ENCODE measurements around the gene BMPR1B.

The BMPR1B gene

GRCh38 chr4:94722748-94723147 is 35.0 kb upstream of the BMPR1B start:
- H3K27ac ChIP-seq (ENCODE audit: low read length): peak overlapping the region; percentile 63
- peak overlapping the region; percentile 59; the same call in 1 of the 2 replicates for H3K4me2 ChIP-seq (ENCODE audit: insufficient read depth, low read length)
- peak overlapping the region; percentile 32; the same call in 1 of the 2 replicates for H3K9ac ChIP-seq (ENCODE audit: low read depth, low read length)
- H3K4me3 ChIP-seq (ENCODE audit: low read depth in 1 of 2, low read length in 2 of 2): no peak overlapping the region
- H3K4me1 ChIP-seq (ENCODE audit: insufficient read depth, low read length): peaks cover 29% of the 10 kb centered on the region
- H2AFZ ChIP-seq (ENCODE audit: low read depth, low read length): no peak overlapping the region
- no peaks in the 10 kb centered on the region for H3K27me3 ChIP-seq (ENCODE audit: insufficient read depth, low read length, poor library complexity)
- no peaks in the 10 kb centered on the region for H3K36me3 ChIP-seq (ENCODE audit: insufficient read depth, low read length)
- no peaks in the 10 kb centered on the region for H4K20me1 ChIP-seq (ENCODE audit: insufficient read depth, low read length)
- H3K79me2 ChIP-seq (ENCODE audit: insufficient read depth, low read length): no peaks in the 10 kb centered on the region
- peak; percentile 79 for ATAC-seq (ENCODE audit: insufficient read depth, low read depth)
- no peaks in the 10 kb centered on the region for H3K9me3 ChIP-seq (ENCODE audit: insufficient read depth, low read length, severe bottlenecking)
- TF ChIP-seq, protein P1, sequence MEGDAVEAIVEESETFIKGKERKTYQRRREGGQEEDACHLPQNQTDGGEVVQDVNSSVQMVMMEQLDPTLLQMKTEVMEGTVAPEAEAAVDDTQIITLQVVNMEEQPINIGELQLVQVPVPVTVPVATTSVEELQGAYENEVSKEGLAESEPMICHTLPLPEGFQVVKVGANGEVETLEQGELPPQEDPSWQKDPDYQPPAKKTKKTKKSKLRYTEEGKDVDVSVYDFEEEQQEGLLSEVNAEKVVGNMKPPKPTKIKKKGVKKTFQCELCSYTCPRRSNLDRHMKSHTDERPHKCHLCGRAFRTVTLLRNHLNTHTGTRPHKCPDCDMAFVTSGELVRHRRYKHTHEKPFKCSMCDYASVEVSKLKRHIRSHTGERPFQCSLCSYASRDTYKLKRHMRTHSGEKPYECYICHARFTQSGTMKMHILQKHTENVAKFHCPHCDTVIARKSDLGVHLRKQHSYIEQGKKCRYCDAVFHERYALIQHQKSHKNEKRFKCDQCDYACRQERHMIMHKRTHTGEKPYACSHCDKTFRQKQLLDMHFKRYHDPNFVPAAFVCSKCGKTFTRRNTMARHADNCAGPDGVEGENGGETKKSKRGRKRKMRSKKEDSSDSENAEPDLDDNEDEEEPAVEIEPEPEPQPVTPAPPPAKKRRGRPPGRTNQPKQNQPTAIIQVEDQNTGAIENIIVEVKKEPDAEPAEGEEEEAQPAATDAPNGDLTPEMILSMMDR (IDR thresholded peaks at IDR 0.05; ENCODE audit: borderline replicate concordance, extremely low read depth, low read length, poor library complexity, severe bottlenecking): no peak
- no peak for TF ChIP-seq EZH2 (IDR thresholded peaks at IDR 0.05; ENCODE audit: borderline replicate concordance, low read depth, low read length, severe bottlenecking)
- peak; percentile 60 for DNase-seq

GRCh38 chr4:94724016-94724790 is 33.6 kb upstream of the BMPR1B start:
- no peak for TF ChIP-seq EZH2 (IDR thresholded peaks at IDR 0.05; ENCODE audit: borderline replicate concordance, low read depth, low read length, severe bottlenecking)
- TF ChIP-seq, protein P1 (IDR thresholded peaks at IDR 0.05; ENCODE audit: borderline replicate concordance, extremely low read depth, low read length, poor library complexity, severe bottlenecking): no peak
- no peaks in the 10 kb centered on the region for H3K36me3 ChIP-seq (ENCODE audit: insufficient read depth, low read length)
- no peaks in the 10 kb centered on the region for H4K20me1 ChIP-seq (ENCODE audit: insufficient read depth, low read length)
- H3K9me3 ChIP-seq (ENCODE audit: insufficient read depth, low read length, severe bottlenecking): no peaks in the 10 kb centered on the region
- no peaks in the 10 kb centered on the region for H3K79me2 ChIP-seq (ENCODE audit: insufficient read depth, low read length)
- ATAC-seq (ENCODE audit: insufficient read depth, low read depth): no peak
- peaks cover 32% of the 10 kb centered on the region for H3K4me1 ChIP-seq (ENCODE audit: insufficient read depth, low read length)
- H3K4me2 ChIP-seq (ENCODE audit: insufficient read depth, low read length): no peak overlapping the region
- H2AFZ ChIP-seq (ENCODE audit: low read depth, low read length): no peak overlapping the region
- no peak for DNase-seq
- no peaks in the 10 kb centered on the region for H3K27me3 ChIP-seq (ENCODE audit: insufficient read depth, low read length, poor library complexity)
- H3K4me3 ChIP-seq (ENCODE audit: low read depth in 1 of 2, low read length in 2 of 2): no peak overlapping the region
- H3K27ac ChIP-seq (ENCODE audit: low read length): peak overlapping the region; percentile 34; the same call in 1 of the 2 replicates
- no peak overlapping the region for H3K9ac ChIP-seq (ENCODE audit: low read depth, low read length)

DNA sequence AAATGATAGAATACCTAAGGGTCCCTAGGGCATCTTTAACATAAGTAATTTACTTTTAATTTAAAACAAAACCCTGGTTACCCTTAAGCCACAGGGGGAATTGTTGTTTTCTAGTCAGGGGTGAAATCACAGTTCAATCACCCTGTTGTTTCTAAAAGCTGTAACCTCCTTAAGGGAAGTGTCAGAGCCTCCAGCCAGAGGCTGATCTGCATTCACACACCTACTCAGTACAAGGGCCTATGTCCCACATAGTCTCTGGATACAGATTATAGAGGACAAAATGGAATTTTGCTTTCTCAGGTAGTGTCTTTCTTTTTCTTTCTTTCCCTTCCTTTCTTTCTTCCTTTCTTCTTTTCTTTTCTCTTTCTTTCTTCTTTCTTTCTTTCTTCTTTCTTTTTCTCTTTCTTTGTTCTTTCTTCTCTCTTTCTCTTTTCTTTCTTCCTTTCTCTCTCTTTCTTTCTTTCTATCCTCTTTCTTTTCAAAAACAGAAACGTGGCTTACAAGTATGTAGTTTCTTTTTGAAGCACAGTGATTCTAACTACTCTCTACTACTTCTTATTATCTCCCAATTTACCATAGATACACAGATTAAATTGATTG is 31.1 kb upstream of the BMPR1B start:
- H3K27me3 ChIP-seq (ENCODE audit: insufficient read depth, low read length, poor library complexity): no peaks in the 10 kb centered on the region
- H4K20me1 ChIP-seq (ENCODE audit: insufficient read depth, low read length): no peaks in the 10 kb centered on the region
- no peak overlapping the region for H2AFZ ChIP-seq (ENCODE audit: low read depth, low read length)
- DNase-seq: no peak
- H3K9me3 ChIP-seq (ENCODE audit: insufficient read depth, low read length, severe bottlenecking): no peaks in the 10 kb centered on the region
- H3K4me2 ChIP-seq (ENCODE audit: insufficient read depth, low read length): no peak overlapping the region
- peaks cover 24% of the 10 kb centered on the region for H3K4me1 ChIP-seq (ENCODE audit: insufficient read depth, low read length)
- no peak overlapping the region for H3K9ac ChIP-seq (ENCODE audit: low read depth, low read length)
- H3K4me3 ChIP-seq (ENCODE audit: low read depth in 1 of 2, low read length in 2 of 2): no peak overlapping the region
- no peak for ATAC-seq (ENCODE audit: insufficient read depth, low read depth)
- H3K36me3 ChIP-seq (ENCODE audit: insufficient read depth, low read length): no peaks in the 10 kb centered on the region
- no peak for TF ChIP-seq EZH2 (IDR thresholded peaks at IDR 0.05; ENCODE audit: borderline replicate concordance, low read depth, low read length, severe bottlenecking)
- TF ChIP-seq, protein P1 (IDR thresholded peaks at IDR 0.05; ENCODE audit: borderline replicate concordance, extremely low read depth, low read length, poor library complexity, severe bottlenecking): no peak
- H3K27ac ChIP-seq (ENCODE audit: low read length): no peak overlapping the region
- H3K79me2 ChIP-seq (ENCODE audit: insufficient read depth, low read length): no peaks in the 10 kb centered on the region

Data from DND-41 (cell line).